ENCODE measurements around the gene SLC22A7.

- TF ChIP-seq EP300 (IDR thresholded peaks at IDR 0.05; ENCODE audit: borderline replicate concordance) (no peak), NFIC (IDR thresholded peaks at IDR 0.05) (no peak), MAX (IDR thresholded peaks at IDR 0.05) (no peak), USF1 (IDR thresholded peaks at IDR 0.05) (no peak), REST (IDR thresholded peaks at IDR 0.05; ENCODE audit: low read depth) (no peak), FOXM1 (IDR thresholded peaks at IDR 0.05; ENCODE audit: borderline replicate concordance, low read depth) (no peak), EGR1 (IDR thresholded peaks at IDR 0.05) (no peak), CREB1 (IDR thresholded peaks at IDR 0.05; ENCODE audit: low read depth) (no peak), TAF1 (IDR thresholded peaks at IDR 0.05; ENCODE audit: low read depth) (no peak), YY1 (IDR thresholded peaks at IDR 0.05; ENCODE audit: low read depth) (no peak), TEAD4 (IDR thresholded peaks at IDR 0.05) (no peak), CEBPB (IDR thresholded peaks at IDR 0.05) (no peak)
Observed at GRCh38 chr6:43311666-43312065, 13.6 kb downstream of the SLC22A7 start.

All from Ishikawa (cell line).